HG03342 (cell line): Measurements from ENCODE around the gene FNIP2.
"Not testable (repeated sequence)": the region's sequence is repeated elsewhere in the genome, so short reads cannot be mapped to it uniquely, and the experiment has no call there.

Experiments used
- ATAC-seq: cut with Tn5 transposase; IDR thresholded peaks from one replicate; pipeline ENCODE4 v1.9.1; 2021; ENCODE audit warnings: mild to moderate bottlenecking, moderate library complexity; ENCODE audit not compliant: unreplicated experiment

The FNIP2 gene

GRCh38 chr4:158946825-158947224 is 178.0 kb downstream of the FNIP2 start:
- no peak for ATAC-seq

- no peak for ATAC-seq
These were observed 179.2 kb downstream of the FNIP2 start for GRCh38 chr4:158948071-158948470.

GRCh38 chr4:158949099-158949498 is 180.3 kb downstream of the FNIP2 start:
- ATAC-seq = peak; percentile 86

GRCh38 chr4:158952221-158952774 is 183.5 kb downstream of the FNIP2 start:
- not testable (repeated sequence) for ATAC-seq

GRCh38 chr4:158956345-158956744 is 187.5 kb downstream of the FNIP2 start:
- not testable (repeated sequence) for ATAC-seq

- ATAC-seq = not testable (repeated sequence)
These were observed 188.1 kb downstream of the FNIP2 start for GRCh38 chr4:158956918-158957317.
